ENCODE measurements around the gene PDC.

GRCh38 chr1:186498695-186499389, 37.9 kb upstream of the PDC start:
- no peak for TF ChIP-seq CTCF (IDR thresholded peaks at IDR 0.05)
- no peak for TF ChIP-seq EP300 (IDR thresholded peaks at IDR 0.05)

Data from esophagus muscularis mucosa (tissue), 3 donors.